DMS79 treated with DMSO at 0.1 percent for 48 hours (cell line): ENCODE results near the gene CRACDL.

Experiments used
- DNase-seq: peaks from one replicate; lab custom pipeline; 2025; lab: John Stamatoyannopoulos, UW

Gene CRACDL

DNA sequence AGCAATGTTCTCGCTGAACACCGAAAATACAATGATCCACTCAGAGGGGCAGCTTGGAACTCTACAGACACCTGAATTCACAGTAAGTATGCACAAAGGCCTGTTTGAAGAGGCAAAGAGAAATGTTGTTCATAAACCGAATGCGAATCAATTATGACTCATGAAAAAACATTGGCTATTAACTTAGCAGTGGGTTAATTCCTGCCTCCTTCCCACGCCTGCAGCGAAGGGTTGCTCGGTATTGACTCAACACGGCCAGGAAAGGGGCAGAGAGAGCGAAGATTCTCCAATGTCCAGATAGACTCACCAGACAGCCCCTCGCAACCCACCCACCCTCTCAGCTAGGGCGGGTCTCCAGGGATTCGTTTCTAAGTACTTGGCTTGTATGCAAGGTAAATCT is 9.4 kb downstream of the CRACDL start:
- no peak for DNase-seq

GRCh38 chr2:98924910-98925309 is 11.1 kb downstream of the CRACDL start:
- DNase-seq, result no peak

- DNase-seq, result peak; percentile 75
These were observed 11.8 kb downstream of the CRACDL start for GRCh38 chr2:98924038-98924830.

- peak; percentile 54 for DNase-seq
These were observed 12.6 kb downstream of the CRACDL start for GRCh38 chr2:98923244-98923940.

DNA sequence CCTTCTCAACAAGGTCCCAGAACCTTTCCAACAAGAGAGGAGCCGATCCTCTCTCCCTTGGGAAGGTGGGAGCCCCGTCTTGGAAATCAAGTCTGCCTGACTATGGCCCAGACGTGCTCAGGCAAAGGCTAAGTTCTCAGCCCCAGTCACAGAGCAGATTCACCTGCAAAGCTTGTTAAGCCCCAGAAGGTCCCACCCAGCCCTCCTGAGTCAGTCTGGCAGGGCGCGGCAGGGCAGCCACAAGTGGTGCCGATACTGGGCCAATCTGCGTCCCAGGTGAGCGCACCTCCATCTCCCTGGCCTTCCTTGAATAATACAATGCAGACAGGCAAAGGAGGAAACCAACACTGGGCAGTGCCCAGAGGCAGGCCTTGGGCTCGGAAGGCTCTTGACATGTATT is 15.0 kb downstream of the CRACDL start:
- peak; percentile 84 for DNase-seq

DNA sequence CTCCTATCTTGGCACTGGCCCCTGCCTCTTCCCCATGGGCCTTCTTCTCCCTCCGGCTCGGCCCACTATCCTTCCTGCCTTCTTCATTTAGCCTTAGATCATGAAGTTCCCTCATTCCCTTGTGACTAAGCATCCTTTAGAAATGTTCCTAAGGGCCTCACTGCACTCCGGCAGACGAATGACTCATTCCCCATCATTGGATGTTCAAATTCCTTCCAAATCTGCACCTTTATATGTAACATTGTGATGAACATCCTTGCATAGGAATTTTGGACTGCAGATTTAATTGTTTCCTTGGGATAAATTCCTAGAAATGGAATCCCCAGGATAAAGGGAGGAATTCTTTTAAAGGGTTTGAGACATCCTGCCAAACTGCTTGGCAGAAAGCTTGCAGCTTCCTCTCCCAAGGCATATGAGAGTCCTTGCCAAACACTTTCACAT is 19.0 kb downstream of the CRACDL start:
- peak; percentile 57 for DNase-seq

- no peak for DNase-seq
These were observed 20.2 kb downstream of the CRACDL start for GRCh38 chr2:98915751-98916358.

- peak; percentile 74 for DNase-seq
These were observed 21.1 kb downstream of the CRACDL start for GRCh38 chr2:98914713-98915580.

DNA sequence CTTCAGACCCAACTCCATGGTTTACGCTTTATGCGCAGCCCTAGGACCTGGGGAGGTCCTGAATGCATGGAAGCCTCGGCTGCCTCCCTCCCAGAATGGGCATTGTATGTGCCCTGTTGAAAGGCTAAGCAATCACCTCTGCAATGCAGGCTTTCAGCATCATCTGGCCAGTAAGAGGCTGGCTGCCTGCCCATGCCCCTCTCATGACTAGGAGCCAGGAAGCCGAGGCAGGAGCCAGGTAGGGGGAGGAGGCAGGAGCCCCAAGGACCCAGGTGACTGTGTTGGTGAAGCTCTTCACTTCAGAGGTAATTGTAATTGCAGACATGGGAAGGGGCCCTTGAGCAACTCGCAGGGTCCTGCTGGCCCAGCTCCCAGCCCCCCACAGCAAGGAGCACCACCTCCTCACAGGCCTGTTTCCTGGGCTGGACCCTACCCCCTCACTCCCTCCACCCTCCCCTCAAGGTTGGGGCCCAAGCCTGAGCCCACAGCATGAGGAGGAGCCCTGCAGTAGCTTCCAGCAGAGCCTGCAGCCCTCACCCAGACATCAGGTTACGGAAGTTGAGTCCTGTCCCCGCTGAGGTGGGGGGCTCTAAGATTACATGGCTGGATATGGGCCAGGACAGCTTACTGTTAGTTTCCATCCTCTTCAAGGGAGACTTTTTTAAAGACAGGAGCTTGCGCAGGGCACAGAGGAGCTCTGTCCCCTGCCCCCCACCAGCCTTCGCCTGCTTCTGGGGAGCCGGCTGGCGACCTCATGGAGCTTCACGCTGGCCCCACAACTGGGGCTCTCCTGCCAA is 21.9 kb downstream of the CRACDL start:
- peak; percentile 99 for DNase-seq

DNA sequence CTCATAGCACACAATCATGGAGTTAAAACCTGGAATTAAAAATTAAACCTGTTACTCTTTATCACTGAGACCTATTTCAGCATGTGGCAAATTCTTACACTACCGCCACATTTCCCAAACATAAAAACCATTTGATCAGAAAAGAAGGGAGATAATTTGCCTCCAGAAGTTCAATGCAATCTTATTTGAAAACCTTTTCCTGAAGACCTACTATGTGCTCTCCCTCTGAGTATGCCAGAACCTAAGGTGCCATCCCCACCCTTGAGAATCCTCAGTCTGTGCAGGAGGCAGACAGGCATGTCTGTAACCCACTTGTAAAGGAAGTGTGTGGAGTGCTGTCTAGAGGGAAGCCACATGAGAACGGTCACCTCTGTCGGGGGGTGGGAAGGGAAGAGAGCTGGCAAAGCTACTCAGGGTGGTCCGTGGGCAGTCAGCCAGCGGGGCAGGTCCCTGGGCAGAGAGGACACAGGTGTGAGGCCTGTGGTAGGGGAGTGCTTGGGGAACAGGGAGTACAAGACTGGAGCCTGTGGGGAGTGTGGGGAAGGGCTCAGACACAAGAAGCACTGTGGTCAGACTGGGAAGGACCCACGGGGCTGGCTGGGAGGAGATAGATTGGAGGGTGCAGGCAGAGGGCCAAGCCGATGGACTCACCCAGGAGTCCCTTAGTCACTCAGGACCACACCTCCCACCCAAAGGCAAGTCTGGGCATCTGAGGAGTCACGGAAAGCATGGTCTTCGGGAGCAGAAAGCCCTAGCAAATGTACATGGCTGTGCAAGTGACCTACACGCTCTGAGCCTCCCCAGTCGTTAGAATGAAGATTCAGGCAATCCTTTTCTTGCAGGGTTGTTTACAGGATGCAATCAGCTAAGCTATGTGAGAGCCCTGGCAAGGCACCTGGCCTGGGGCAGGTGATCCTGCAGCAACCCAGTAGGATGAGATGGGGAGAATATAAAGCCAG is 22.8 kb downstream of the CRACDL start:
- DNase-seq, result peak; percentile 72

DNA sequence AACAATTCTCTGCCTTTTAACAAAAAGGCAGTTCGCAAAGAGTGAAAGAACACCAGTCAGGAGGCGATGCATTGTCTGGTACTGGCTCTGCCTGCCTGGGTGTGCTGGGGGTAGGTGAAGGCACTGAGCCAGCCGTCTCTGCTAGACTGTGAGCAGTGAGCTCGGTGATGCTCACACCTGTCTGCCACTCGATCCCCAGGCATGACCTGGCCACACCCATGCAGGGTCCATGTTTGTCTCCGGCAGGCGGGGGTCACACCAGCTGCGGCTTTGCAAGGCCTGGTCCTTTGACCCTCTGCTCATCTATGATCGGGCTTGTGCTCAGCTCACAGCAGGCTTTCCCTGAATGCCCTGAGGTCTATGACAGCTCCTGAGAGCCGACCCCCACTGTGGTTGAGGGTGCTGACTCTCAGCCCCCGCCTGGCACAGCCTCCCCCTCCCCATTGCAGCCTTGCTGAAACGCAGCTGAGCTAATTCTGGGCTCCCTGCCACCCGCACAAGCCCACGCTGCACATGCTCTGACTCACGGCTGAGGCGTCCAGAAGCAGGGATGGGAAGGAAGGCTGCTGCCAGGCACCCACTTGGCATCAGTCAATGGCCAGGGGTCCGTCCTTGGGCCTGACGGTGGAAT is 23.7 kb downstream of the CRACDL start:
- DNase-seq, result peak; percentile 90

- DNase-seq, result no peak
These were observed 24.5 kb downstream of the CRACDL start for GRCh38 chr2:98911376-98912154.

- DNase-seq, result no peak
These were observed 25.0 kb downstream of the CRACDL start for GRCh38 chr2:98911126-98911375.

DNA sequence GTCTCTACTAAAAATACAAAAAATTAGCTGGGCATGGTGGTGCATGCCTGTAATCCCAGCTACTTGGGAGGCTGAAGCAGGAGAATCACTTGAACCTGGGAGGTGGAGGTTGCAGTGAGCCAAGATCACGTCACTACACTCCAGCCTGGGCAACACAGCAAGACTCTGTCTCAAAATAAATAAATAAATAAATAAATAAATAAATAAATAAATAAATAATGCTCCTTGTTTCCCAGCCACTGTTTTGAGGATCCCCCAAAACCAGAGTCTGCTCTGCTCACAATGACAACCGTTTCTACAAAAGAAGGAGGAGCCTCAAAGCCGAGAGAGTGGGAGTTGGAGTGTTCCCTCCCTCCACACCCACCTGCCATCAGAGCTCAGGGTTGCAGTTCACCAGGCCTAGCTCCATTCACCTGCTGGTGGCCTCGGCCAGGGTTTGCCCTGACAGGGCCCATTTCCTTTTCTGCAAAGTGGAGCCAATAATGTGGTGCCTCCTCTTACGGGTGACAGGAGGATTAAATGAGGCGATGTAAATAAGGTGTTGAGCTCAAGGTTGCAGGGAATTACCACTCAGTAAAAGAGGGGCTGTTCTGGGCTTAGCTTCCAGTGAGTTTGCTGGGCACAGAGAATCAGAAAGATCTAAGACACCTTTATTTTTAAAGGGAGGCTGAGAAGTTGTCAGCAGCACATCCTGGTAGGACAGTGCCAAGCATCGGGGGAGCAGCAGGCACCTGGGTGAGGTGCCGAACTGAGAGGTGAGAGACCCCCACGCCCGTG is 25.5 kb downstream of the CRACDL start:
- no peak for DNase-seq

DNA sequence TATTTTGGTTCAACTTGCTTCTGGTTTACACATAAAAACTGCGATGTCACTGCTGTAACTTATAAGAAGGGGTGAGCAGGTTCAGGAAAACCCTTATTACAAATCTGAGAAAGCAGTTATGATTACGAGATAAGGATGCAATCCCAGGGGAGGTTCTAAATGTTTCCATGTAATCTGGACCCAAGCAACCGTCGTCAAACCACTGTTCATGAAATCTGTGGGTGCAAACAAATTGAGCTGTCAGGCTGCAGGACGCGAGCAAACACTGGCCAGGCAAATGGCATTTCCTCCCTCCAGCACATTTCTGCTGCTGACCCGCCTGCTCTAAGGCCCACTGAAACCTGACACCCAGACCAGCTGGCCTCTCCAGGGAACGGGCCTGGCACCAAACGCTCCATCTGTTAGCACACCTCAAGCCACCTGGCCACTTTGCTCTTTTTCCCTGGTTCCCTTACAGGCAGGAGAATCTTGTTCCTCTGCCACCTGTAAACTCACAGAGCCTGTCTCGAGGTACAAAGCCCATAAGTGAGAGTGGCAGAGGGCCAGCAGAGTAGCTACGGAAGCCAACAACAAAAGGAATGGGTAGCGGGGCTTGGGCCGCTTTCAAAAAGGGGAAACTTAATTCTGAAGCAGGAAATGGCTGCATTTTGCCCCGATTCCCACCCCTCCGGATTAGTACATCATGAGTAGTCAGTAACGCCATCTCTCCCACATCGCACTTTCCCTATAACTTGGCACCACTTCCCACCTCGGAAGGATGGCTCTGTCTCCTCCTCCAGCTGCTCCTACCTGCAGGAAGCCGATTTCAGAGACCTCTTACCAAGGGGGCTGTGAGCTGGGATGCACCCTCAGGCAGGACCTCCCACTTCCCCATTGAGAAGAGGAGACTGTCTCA is 26.5 kb downstream of the CRACDL start:
- DNase-seq, result peak; percentile 98

DNA sequence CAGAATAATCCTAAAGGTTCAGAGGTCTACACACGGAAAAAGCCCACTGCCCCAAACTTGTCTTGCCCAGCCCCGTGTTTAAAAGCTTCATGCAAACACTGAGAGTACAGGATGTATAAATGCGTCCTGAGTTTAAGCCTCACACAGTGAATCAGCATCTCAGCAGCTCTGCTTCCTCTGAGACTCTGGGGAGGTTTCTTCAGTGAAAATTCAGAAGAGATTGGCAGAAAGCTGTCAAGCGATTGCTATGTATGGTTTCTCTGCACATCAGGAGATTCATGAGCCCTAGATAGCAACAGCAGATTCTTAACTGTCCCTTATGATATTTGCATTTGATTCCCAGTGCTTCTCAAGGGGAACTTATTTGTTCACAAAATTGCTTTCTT is 27.1 kb downstream of the CRACDL start:
- no peak for DNase-seq
